ENCODE data around the gene RAB20. TPM values are rescaled to one million over a fixed set of nuclear protein-coding genes. Genes with fewer than 3 reads are reported as not detected.
A peak's percentile ranks its signal among the peaks of the same experiment; 100 is the strongest.

Gene RAB20
- total RNA-seq, 1 experiment from 2014 or later = 0.88 TPM

DNA sequence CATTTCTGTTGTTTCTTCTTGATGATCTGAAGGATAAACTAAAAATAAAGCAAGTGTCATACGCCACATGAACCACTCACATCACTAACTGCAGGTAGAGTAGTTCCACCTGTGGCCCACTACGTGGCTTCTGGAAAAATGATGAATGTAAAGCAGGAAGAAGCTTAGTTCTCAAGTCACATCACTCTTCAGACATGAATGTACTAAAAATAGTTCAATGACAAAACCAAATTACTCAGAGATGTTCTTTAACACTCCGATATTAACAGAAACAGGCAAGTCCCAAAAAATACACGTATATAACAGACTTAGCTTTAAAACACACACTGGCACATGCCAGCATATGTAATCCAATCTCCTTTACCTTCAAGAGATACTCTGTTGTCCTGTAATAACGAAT, 21.6 kb downstream of the RAB20 start:
- POLR2A ChIA-PET (ENCODE audit: low non-redundant PET) = no interaction called here
- no peak for TF ChIP-seq EZH2 (IDR thresholded peaks at IDR 0.05; ENCODE audit: borderline replicate concordance, low read depth, low read length, poor library complexity, severe bottlenecking)
- TF ChIP-seq, protein P1, sequence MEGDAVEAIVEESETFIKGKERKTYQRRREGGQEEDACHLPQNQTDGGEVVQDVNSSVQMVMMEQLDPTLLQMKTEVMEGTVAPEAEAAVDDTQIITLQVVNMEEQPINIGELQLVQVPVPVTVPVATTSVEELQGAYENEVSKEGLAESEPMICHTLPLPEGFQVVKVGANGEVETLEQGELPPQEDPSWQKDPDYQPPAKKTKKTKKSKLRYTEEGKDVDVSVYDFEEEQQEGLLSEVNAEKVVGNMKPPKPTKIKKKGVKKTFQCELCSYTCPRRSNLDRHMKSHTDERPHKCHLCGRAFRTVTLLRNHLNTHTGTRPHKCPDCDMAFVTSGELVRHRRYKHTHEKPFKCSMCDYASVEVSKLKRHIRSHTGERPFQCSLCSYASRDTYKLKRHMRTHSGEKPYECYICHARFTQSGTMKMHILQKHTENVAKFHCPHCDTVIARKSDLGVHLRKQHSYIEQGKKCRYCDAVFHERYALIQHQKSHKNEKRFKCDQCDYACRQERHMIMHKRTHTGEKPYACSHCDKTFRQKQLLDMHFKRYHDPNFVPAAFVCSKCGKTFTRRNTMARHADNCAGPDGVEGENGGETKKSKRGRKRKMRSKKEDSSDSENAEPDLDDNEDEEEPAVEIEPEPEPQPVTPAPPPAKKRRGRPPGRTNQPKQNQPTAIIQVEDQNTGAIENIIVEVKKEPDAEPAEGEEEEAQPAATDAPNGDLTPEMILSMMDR (conservative IDR thresholded peaks at IDR 0.05; ENCODE audit: low read depth, low read length) = no peak
- no peak overlapping the region for H3K27ac ChIP-seq (ENCODE audit: low read depth, low read length, poor library complexity, severe bottlenecking)
- peaks cover 8% of the 10 kb centered on the region for H3K9me3 ChIP-seq (ENCODE audit: low read depth, low read length, poor library complexity, severe bottlenecking)
- peaks cover 8% of the 10 kb centered on the region for H3K4me1 ChIP-seq (ENCODE audit: insufficient read depth, low read length, poor library complexity, severe bottlenecking)
- no peak overlapping the region for H3K4me3 ChIP-seq (ENCODE audit: low read depth, low read length, poor library complexity, severe bottlenecking)
- CTCF ChIA-PET = no interaction called here
- H3K27me3 ChIP-seq (replicated peaks; ENCODE audit: insufficient read depth, low read depth, low read length, poor library complexity) = no peaks in the 10 kb centered on the region
- intact Hi-C loops (cut with micrococcal nuclease; ENCODE audit: unreplicated experiment) = no loop called here
- BruUV-seq (replicated peaks) = no TSS peak
- no peaks in the 10 kb centered on the region for H3K36me3 ChIP-seq (ENCODE audit: insufficient read depth, low read length, poor library complexity, severe bottlenecking)
- DNase-seq (ENCODE audit: low spot score) = no peak

DNA sequence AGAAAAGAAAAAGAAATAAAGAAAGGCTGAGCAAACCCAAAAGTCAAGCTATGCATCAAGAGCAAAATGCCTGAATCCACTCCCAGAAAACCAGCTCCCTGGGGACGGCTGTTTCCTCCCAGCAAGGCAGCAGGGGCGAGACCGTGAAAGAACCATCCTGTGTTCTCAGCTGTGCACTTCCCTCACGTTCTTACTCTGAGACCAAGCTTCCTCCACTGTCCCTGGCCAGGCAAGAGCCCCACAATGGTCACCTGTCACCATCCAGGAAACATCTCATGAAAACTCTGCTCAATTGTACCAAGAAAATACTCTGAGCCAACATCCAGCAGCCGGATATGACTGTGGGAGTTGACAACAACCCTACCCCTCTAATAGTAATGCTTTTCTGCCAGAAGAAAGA, 22.9 kb downstream of the RAB20 start:
- TF ChIP-seq EZH2 (IDR thresholded peaks at IDR 0.05; ENCODE audit: borderline replicate concordance, low read depth, low read length, poor library complexity, severe bottlenecking) = no peak
- TF ChIP-seq, protein P1 (conservative IDR thresholded peaks at IDR 0.05; ENCODE audit: low read depth, low read length) = no peak
- Histone ChIP-seq H3K36me3 (ENCODE audit: insufficient read depth, low read length, poor library complexity, severe bottlenecking) (no peaks in the 10 kb centered on the region), H3K4me1 (ENCODE audit: insufficient read depth, low read length, poor library complexity, severe bottlenecking) (peaks cover 8% of the 10 kb centered on the region), H3K27me3 (replicated peaks; ENCODE audit: insufficient read depth, low read depth, low read length, poor library complexity) (no peaks in the 10 kb centered on the region), H3K9me3 (ENCODE audit: low read depth, low read length, poor library complexity, severe bottlenecking) (no peaks in the 10 kb centered on the region), H3K27ac (ENCODE audit: low read depth, low read length, poor library complexity, severe bottlenecking) (no peak overlapping the region), H3K4me3 (ENCODE audit: low read depth, low read length, poor library complexity, severe bottlenecking) (no peak overlapping the region)
- peak; percentile 62 for DNase-seq (ENCODE audit: low spot score)
- intact Hi-C loops (cut with micrococcal nuclease; ENCODE audit: unreplicated experiment) = no loop called here
- BruUV-seq (replicated peaks) = no TSS peak
- ChIA-PET CTCF (no interaction called here), POLR2A (ENCODE audit: low non-redundant PET) (no interaction called here)

DNA sequence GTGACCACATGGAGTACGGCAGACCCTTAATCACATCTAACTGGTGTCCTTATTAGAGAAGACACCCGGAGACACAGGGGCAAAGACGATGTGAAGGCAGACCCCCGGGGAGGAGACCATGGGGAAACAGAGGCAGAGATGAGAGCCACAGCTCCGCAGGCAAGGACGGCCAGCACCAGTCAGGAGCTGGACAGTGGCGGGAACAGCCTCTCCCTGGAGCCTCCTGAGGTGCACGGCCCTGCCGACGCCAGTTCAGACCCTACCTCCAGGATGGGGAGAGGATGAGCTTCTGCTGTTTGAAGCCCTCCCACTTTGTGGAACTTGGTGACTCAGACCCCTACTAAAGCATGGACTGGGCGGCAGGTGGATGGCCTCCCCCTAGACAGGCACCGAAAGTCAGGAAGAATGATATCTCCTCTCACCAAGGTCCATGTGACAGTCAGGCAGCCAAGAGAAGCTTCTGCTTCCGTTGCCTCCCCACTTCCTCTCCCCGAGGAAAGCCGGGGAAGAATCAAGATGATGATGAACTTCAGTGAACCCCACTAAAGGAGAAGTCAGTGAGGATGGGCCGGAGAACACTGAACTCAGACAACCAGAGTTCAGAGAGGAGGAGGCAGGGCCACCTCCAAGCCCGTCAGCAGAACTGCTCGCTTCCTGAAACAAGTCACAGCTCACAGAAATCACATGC, 25.4 kb downstream of the RAB20 start:
- intact Hi-C loops (cut with micrococcal nuclease; ENCODE audit: unreplicated experiment) = no loop called here
- no peak overlapping the region for H3K4me3 ChIP-seq (ENCODE audit: low read depth, low read length, poor library complexity, severe bottlenecking)
- BruUV-seq (replicated peaks) = no TSS peak
- peaks cover 8% of the 10 kb centered on the region for H3K4me1 ChIP-seq (ENCODE audit: insufficient read depth, low read length, poor library complexity, severe bottlenecking)
- TF ChIP-seq, protein P1 (conservative IDR thresholded peaks at IDR 0.05; ENCODE audit: low read depth, low read length) = no peak
- no peak for TF ChIP-seq EZH2 (IDR thresholded peaks at IDR 0.05; ENCODE audit: borderline replicate concordance, low read depth, low read length, poor library complexity, severe bottlenecking)
- no peaks in the 10 kb centered on the region for H3K9me3 ChIP-seq (ENCODE audit: low read depth, low read length, poor library complexity, severe bottlenecking)
- no peaks in the 10 kb centered on the region for H3K36me3 ChIP-seq (ENCODE audit: insufficient read depth, low read length, poor library complexity, severe bottlenecking)
- CTCF ChIA-PET = no interaction called here
- DNase-seq (ENCODE audit: low spot score) = no peak
- no peaks in the 10 kb centered on the region for H3K27me3 ChIP-seq (replicated peaks; ENCODE audit: insufficient read depth, low read depth, low read length, poor library complexity)
- POLR2A ChIA-PET (ENCODE audit: low non-redundant PET) = no interaction called here
- no peak overlapping the region for H3K27ac ChIP-seq (ENCODE audit: low read depth, low read length, poor library complexity, severe bottlenecking)
